ENCODE results near the gene CAPZB.

- TF ChIP-seq CTCF (IDR thresholded peaks at IDR 0.05; ENCODE audit: low read length) (no peak), EZH2 (optimal IDR thresholded peaks at IDR 0.05; ENCODE audit: low read depth, low read length) (no peak)
Observed at GRCh38 chr1:19319196-19319595, 166.1 kb downstream of the CAPZB start.
